Keratinocyte (primary cell): ENCODE results near the gene DEFB127. TPM values are rescaled to one million over a fixed set of nuclear protein-coding genes. Genes with fewer than 3 reads are reported as not detected.
"Not testable (repeated sequence)": the region's sequence is repeated elsewhere in the genome, so short reads cannot be mapped to it uniquely, and the experiment has no call there.

Experiments
- DNase-seq: peaks from one replicate; pipeline ENCODE4 v3.0.0-alpha.2; 2011; ENCODE audit warnings: low read depth, missing footprints, low spot score
- FAIRE-seq: peaks from 2 replicates; lab custom pipeline; 2011; peaks lifted over from hg19 to GRCh38; lab: Jason Lieb, UNC
- H2AFZ ChIP-seq: 2 replicates; pipeline ENCODE4 v1.6.0; 2012; ENCODE audit warnings: low read length, control low read depth, inconsistent platforms; ENCODE audit not compliant: control insufficient read depth
- H3K27ac ChIP-seq: 2 replicates; pipeline ENCODE4 v1.5.1; 2011; ENCODE audit warnings: low read length; ENCODE audit not compliant: control insufficient read depth, insufficient read depth
- H3K27me3 ChIP-seq: 3 replicates; pipeline ENCODE4 v1.6.0; 2011; ENCODE audit warnings: low read length; ENCODE audit not compliant: control insufficient read depth, insufficient read depth; ENCODE audit errors: extremely low read depth
- H3K36me3 ChIP-seq, 2 experiments: 2 replicates in 1 of 2; 3 replicates in 1 of 2; pipeline ENCODE4 v1.5.1; 2011; ENCODE audit warnings: low read length in 2 of 2, mild to moderate bottlenecking in 1 of 2; ENCODE audit not compliant: control insufficient read depth in 2 of 2, insufficient read depth in 2 of 2; ENCODE audit errors: extremely low read depth in 1 of 2
- H3K4me1 ChIP-seq: 3 replicates; pipeline ENCODE4 v1.5.1; 2011; ENCODE audit warnings: low read length; ENCODE audit not compliant: control insufficient read depth, insufficient read depth; ENCODE audit errors: extremely low read depth
- H3K4me2 ChIP-seq: 3 replicates; pipeline ENCODE4 v1.6.0; 2011; ENCODE audit warnings: low read depth, low read length; ENCODE audit not compliant: control insufficient read depth, insufficient read depth; ENCODE audit errors: extremely low read depth
- H3K4me3 ChIP-seq, 3 experiments: fragments of 200-600 bp in 1 of 3; sonication (generic) in 1 of 3; 2 replicates in 2 of 3; 3 replicates in 1 of 3; pipeline ENCODE4 v1.5.1; 2011 to 2016; ENCODE audit warnings: low read length in 3 of 3, mild to moderate bottlenecking in 3 of 3, control low read depth in 2 of 3, inconsistent platforms in 1 of 3, low read depth in 1 of 3, mixed read lengths in 1 of 3, mixed run types in 1 of 3, moderate library complexity in 1 of 3; ENCODE audit not compliant: control insufficient read depth in 2 of 3, insufficient read depth in 2 of 3; ENCODE audit errors: extremely low read depth in 1 of 3
- H3K79me2 ChIP-seq: 2 replicates; pipeline ENCODE4 v1.6.0; 2012; ENCODE audit warnings: low read length; ENCODE audit not compliant: control insufficient read depth, insufficient read depth
- H3K9ac ChIP-seq: 3 replicates; pipeline ENCODE4 v1.6.0; 2011; ENCODE audit warnings: low read length; ENCODE audit not compliant: control insufficient read depth, insufficient read depth; ENCODE audit errors: extremely low read depth
- H3K9me1 ChIP-seq: 3 replicates; pipeline ENCODE4 v1.6.0; 2011; ENCODE audit warnings: low read length; ENCODE audit not compliant: control insufficient read depth, insufficient read depth; ENCODE audit errors: extremely low read depth
- H3K9me3 ChIP-seq: 2 replicates; pipeline ENCODE4 v1.5.1; 2012; ENCODE audit warnings: low read depth, low read length; ENCODE audit not compliant: control insufficient read depth
- H4K20me1 ChIP-seq: 3 replicates; pipeline ENCODE4 v1.6.0; 2011; ENCODE audit warnings: low read length; ENCODE audit not compliant: control insufficient read depth, insufficient read depth; ENCODE audit errors: extremely low read depth
- CTCF ChIP-seq, 3 experiments: IDR thresholded peaks in 1 of 3; conservative IDR thresholded peaks in 1 of 3; optimal IDR thresholded peaks in 1 of 3; 2 replicates in 2 of 3; 3 replicates in 1 of 3; pipeline versions ENCODE3 to v1.5.1; 2011; ENCODE audit warnings: low read length in 3 of 3, mild to moderate bottlenecking in 3 of 3, moderate library complexity in 2 of 3, control low read depth in 1 of 3, inconsistent platforms in 1 of 3; ENCODE audit not compliant: insufficient read depth in 2 of 3; ENCODE audit errors: extremely low read depth in 1 of 3
- EZH2 ChIP-seq: IDR thresholded peaks from one replicate; pipeline ENCODE4 v1.6.1; 2012; ENCODE audit warnings: inconsistent platforms, mild to moderate bottlenecking, low read length, moderate library complexity
- dilution Hi-C: fragments of 300-500 bp; cut with MboI; formaldehyde crosslinking; loops from one replicate; pipeline ENCODE4 v1.7.0; 2020; ENCODE audit warnings: low sequenced_read_pairs; ENCODE audit not compliant: extremely low pct_ligation_motif_present
- polyA plus RNA-seq, 5 experiments: library from polyadenylated mRNA; depleted of rRNA in 3 of 5; stranded (reverse) in 3 of 5; stranded (forward) in 1 of 5; unstranded in 1 of 5; fragments of >200 nt; gene quantifications; 1 replicate in 1 of 5; 2 replicates in 3 of 5; 3 replicates in 1 of 5; pipeline versions ENCODE4 v1.2.1 to v1.2.3, GENCODE V29; 2011 to 2012; ENCODE audit warnings: missing spikeins in 2 of 5, low read depth in 1 of 5, low replicate concordance in 1 of 5

DEFB127 gene
- polyA plus RNA-seq, 1 donor (not counting 4 experiments of a cell fraction or from before 2014, with no cell fraction given), result not detected

- Histone ChIP-seq H3K27me3 (no peaks in the 10 kb centered on the region), H3K27ac (no peak overlapping the region)
- no peak for FAIRE-seq
These were observed 42.7 kb downstream of the DEFB127 start for GRCh38 chr20:199996-200395.

GRCh38 chr20:203630-204029 lies 46.4 kb downstream of the DEFB127 start:
- H3K4me2 ChIP-seq, DNase-seq, H3K27me3 ChIP-seq, H3K9ac ChIP-seq, H4K20me1 ChIP-seq, dilution Hi-C loops, H3K79me2 ChIP-seq, H3K4me3 ChIP-seq, H3K9me3 ChIP-seq, H3K36me3 ChIP-seq, H3K27ac ChIP-seq, H3K4me1 ChIP-seq, FAIRE-seq, H2AFZ ChIP-seq, H3K9me1 ChIP-seq: not testable (repeated sequence)

More at GRCh38 chr20:199996-200395, 42.7 kb downstream of the DEFB127 start:
- H3K9ac ChIP-seq, result no peak overlapping the region
- no peak overlapping the region for H3K4me3 ChIP-seq
- no peaks in the 10 kb centered on the region for H4K20me1 ChIP-seq
- no peak overlapping the region for H2AFZ ChIP-seq
- H3K4me1 ChIP-seq, result no peaks in the 10 kb centered on the region
- no peaks in the 10 kb centered on the region for H3K79me2 ChIP-seq
- no peak for DNase-seq
- no peak overlapping the region for H3K4me2 ChIP-seq
- TF ChIP-seq CTCF (optimal IDR thresholded peaks at IDR 0.05 in 1 of 3, IDR thresholded peaks at IDR 0.05 in 1 of 3, conservative IDR thresholded peaks at IDR 0.05 in 1 of 3; ENCODE audit: extremely low read depth in 1 of 3, insufficient read depth in 2 of 3, low read length in 3 of 3), result no peak
- no peak for TF ChIP-seq EZH2
- dilution Hi-C loops, result no loop called here
- no peaks in the 10 kb centered on the region for H3K9me1 ChIP-seq
- no peaks in the 10 kb centered on the region for H3K36me3 ChIP-seq
- no peaks in the 10 kb centered on the region for H3K9me3 ChIP-seq

Other genes with a start within 250 kb of the DEFB127 start
- not detected in 3 replicates for gene DEFB125, start 69.8 kb upstream of the DEFB127 start, polyA plus RNA-seq
- gene DEFB126, start 14.9 kb upstream of the DEFB127 start, polyA plus RNA-seq, result not detected in 3 replicates
- gene DEFB128, start 32.3 kb downstream of the DEFB127 start, polyA plus RNA-seq, result not detected in 3 replicates
- not detected in 3 replicates for gene DEFB129, start 69.8 kb downstream of the DEFB127 start, polyA plus RNA-seq
- not detected in 3 replicates for gene DEFB132, start 100.3 kb downstream of the DEFB127 start, polyA plus RNA-seq
- gene C20orf96, start 133.3 kb downstream of the DEFB127 start, polyA plus RNA-seq, result 3.5 to 4.7 TPM (median 3.6 TPM) in 3 replicates
- gene ZCCHC3, start 140.1 kb downstream of the DEFB127 start, polyA plus RNA-seq, result 4.9 to 6.8 TPM (median 5.7 TPM) in 3 replicates
- 1.4 to 3.5 TPM (median 1.9 TPM) in 3 replicates for gene SOX12, start 168.1 kb downstream of the DEFB127 start, polyA plus RNA-seq
- gene NRSN2, start 189.7 kb downstream of the DEFB127 start, polyA plus RNA-seq, result 10.4 to 29.0 TPM (median 14.0 TPM) in 3 replicates
- 52.6 to 68.4 TPM (median 57.6 TPM) in 3 replicates for gene TRIB3, start 223.3 kb downstream of the DEFB127 start, polyA plus RNA-seq